GM23338 (cell line): ENCODE results near the gene G6PC2. TPM values are rescaled to one million over a fixed set of nuclear protein-coding genes. Genes with fewer than 3 reads are reported as not detected.

ENCODE experiments used
- ATAC-seq: fragments of 200-7000 bp; cut with Tn5 transposase; 3 replicates; pipeline ENCODE4 v1.9.1; 2020
- DNase-seq: peaks from one replicate; pipeline ENCODE4 v3.0.0-alpha.2; 2015; ENCODE audit warnings: low spot score
- H2AFZ ChIP-seq: fragments of 200-600 bp; sonication (generic); 2 replicates; pipeline ENCODE4 v1.8.0; 2016; ENCODE audit warnings: antibody characterized with exemption, mild to moderate bottlenecking, moderate library complexity
- H3F3A ChIP-seq: fragments of 200-600 bp; sonication (generic); replicated peaks from 2 replicates; pipeline ENCODE4 v1.8.0; 2017; ENCODE audit warnings: antibody characterized with exemption, mixed run types, low read depth
- H3K27ac ChIP-seq: fragments of 200-600 bp; sonication (generic); 2 replicates; pipeline ENCODE4 v1.6.1; 2016; ENCODE audit warnings: low read depth
- H3K27me3 ChIP-seq: fragments of 200-600 bp; sonication (generic); 2 replicates; pipeline ENCODE4 v1.8.0; 2016; ENCODE audit warnings: mild to moderate bottlenecking, mixed run types, moderate library complexity; ENCODE audit not compliant: insufficient read depth
- H3K36me3 ChIP-seq: fragments of 200-600 bp; sonication (generic); 2 replicates; pipeline ENCODE4 v1.8.0; 2016; ENCODE audit warnings: mild to moderate bottlenecking; ENCODE audit not compliant: insufficient read depth
- H3K4me1 ChIP-seq: fragments of 200-600 bp; sonication (generic); 2 replicates; pipeline ENCODE4 v1.8.0; 2016; ENCODE audit warnings: mild to moderate bottlenecking, moderate library complexity; ENCODE audit not compliant: insufficient read depth
- H3K4me2 ChIP-seq: fragments of 200-600 bp; sonication (generic); 2 replicates; pipeline ENCODE4 v1.7.1; 2017; ENCODE audit warnings: mixed run types
- H3K4me3 ChIP-seq: fragments of 200-600 bp; sonication (generic); 2 replicates; pipeline ENCODE4 v1.6.1; 2016; ENCODE audit warnings: mixed run types
- H3K79me2 ChIP-seq: fragments of 200-600 bp; sonication (generic); replicated peaks from 2 replicates; pipeline ENCODE4 v1.8.0; 2017; ENCODE audit warnings: mild to moderate bottlenecking; ENCODE audit not compliant: insufficient read depth
- H3K9me2 ChIP-seq: fragments of 200-600 bp; sonication (generic); 2 replicates; pipeline ENCODE4 v1.8.0; 2017; ENCODE audit not compliant: insufficient read depth
- H4K20me1 ChIP-seq: fragments of 200-600 bp; sonication (generic); replicated peaks from 2 replicates; pipeline ENCODE4 v1.8.0; 2017; ENCODE audit warnings: mild to moderate bottlenecking; ENCODE audit not compliant: insufficient read depth
- H3K27ac Mint-ChIP-seq: 2 replicates; pipeline ENCODE4 v1.8.0; 2020; ENCODE audit warnings: inconsistent platforms, mild to moderate bottlenecking, moderate library complexity, mixed read lengths
- H3K27me3 Mint-ChIP-seq: 3 replicates; pipeline ENCODE4 v1.8.0; 2022; ENCODE audit warnings: low read depth, mild to moderate bottlenecking, moderate library complexity, mixed read lengths, inconsistent platforms; ENCODE audit not compliant: insufficient read depth, poor library complexity
- H3K36me3 Mint-ChIP-seq: 3 replicates; pipeline ENCODE4 v1.8.0; 2021; ENCODE audit warnings: low read depth, mild to moderate bottlenecking, inconsistent platforms, moderate library complexity, mixed read lengths
- H3K4me1 Mint-ChIP-seq: 3 replicates; pipeline ENCODE4 v1.8.0; 2020; ENCODE audit warnings: mild to moderate bottlenecking, inconsistent platforms, mixed read lengths
- H3K4me3 Mint-ChIP-seq: 3 replicates; pipeline ENCODE4 v1.8.0; 2021; ENCODE audit warnings: moderate library complexity, mild to moderate bottlenecking, inconsistent platforms, mixed read lengths
- H3K9me3 Mint-ChIP-seq: 3 replicates; pipeline ENCODE4 v1.8.0; 2020; ENCODE audit warnings: moderate library complexity, mild to moderate bottlenecking, inconsistent platforms, mixed read lengths
- CREB1 ChIP-seq: fragments of 250-450 bp; sonication (Bioruptor Pico); IDR thresholded peaks from 2 replicates; pipeline ENCODE4 v1.5.0; 2020; ENCODE audit warnings: low read depth, mild to moderate bottlenecking, moderate library complexity
- EZH2 ChIP-seq: fragments of 200-600 bp; sonication (generic); IDR thresholded peaks from one replicate; pipeline ENCODE4 v1.8.0; 2017; ENCODE audit warnings: antibody characterized with exemption, mild to moderate bottlenecking, low read depth; ENCODE audit not compliant: unreplicated experiment
- EZH2phosphoT487 ChIP-seq: fragments of 200-600 bp; sonication (generic); IDR thresholded peaks from one replicate; pipeline ENCODE4 v1.8.1; 2018; ENCODE audit warnings: antibody characterized with exemption; ENCODE audit not compliant: unreplicated experiment
- JUNB ChIP-seq: IDR thresholded peaks from one replicate; pipeline ENCODE4 v1.6.1; 2016; ENCODE audit warnings: antibody characterized with exemption; ENCODE audit not compliant: unreplicated experiment
- NANOG ChIP-seq: IDR thresholded peaks from 2 replicates; pipeline ENCODE4 v1.6.1; 2016; ENCODE audit warnings: antibody characterized with exemption, borderline replicate concordance
- POLR2AphosphoS5 ChIP-seq: IDR thresholded peaks from 2 replicates; pipeline ENCODE4 v1.6.1; 2016; ENCODE audit warnings: antibody characterized with exemption, low read depth
- STAT1 ChIP-seq: IDR thresholded peaks from one replicate; pipeline ENCODE4 v1.6.1; 2016; ENCODE audit warnings: antibody characterized with exemption; ENCODE audit not compliant: unreplicated experiment
- ZNF114 ChIP-seq: fragments of 250-450 bp; sonication (Bioruptor Pico); IDR thresholded peaks from 2 replicates; pipeline ENCODE4 v1.5.0; 2020; ENCODE audit warnings: mild to moderate bottlenecking, moderate library complexity
- ZNF331 ChIP-seq: fragments of 250-450 bp; sonication (Bioruptor Pico); IDR thresholded peaks from 2 replicates; pipeline ENCODE4 v1.5.0; 2020; ENCODE audit warnings: low read depth, mild to moderate bottlenecking, moderate library complexity
- polyA plus RNA-seq: library from polyadenylated mRNA; unstranded; fragments of >200 nt; fragmentation: Nextera tagmentation; extraction: Ambion mirVana; gene quantifications from 2 replicates; pipeline ENCODE4 v1.2.1, GENCODE V29; 2016
- total RNA-seq: library from RNA; depleted of rRNA; stranded (reverse); fragments of >200 nt; shearing (Covaris generic); gene quantifications from 2 replicates; pipeline ENCODE4 v1.2.3, GENCODE V29; 2014
- TF ChIP-seq, protein P1 (sequence below): IDR thresholded peaks from one replicate; pipeline ENCODE4 v1.6.1; 2018; ENCODE audit warnings: antibody characterized with exemption; ENCODE audit not compliant: unreplicated experiment
- TF ChIP-seq, protein P2 (sequence below), 2 experiments: fragments of 200-600 bp in 1 of 2; sonication (generic) in 1 of 2; conservative IDR thresholded peaks; 2 replicates each; pipeline versions ENCODE4 v1.5.1 to v1.6.1; 2016 to 2017; ENCODE audit warnings: antibody characterized with exemption in 2 of 2, low read depth in 2 of 2, mild to moderate bottlenecking in 2 of 2, moderate library complexity in 1 of 2
- TF ChIP-seq, protein P3 (sequence below): IDR thresholded peaks from 2 replicates; pipeline ENCODE4 v1.6.1; 2016; ENCODE audit warnings: antibody characterized with exemption

The G6PC2 gene
- total and polyA plus RNA-seq, 2 experiments from 2014 or later = not detected

DNA sequence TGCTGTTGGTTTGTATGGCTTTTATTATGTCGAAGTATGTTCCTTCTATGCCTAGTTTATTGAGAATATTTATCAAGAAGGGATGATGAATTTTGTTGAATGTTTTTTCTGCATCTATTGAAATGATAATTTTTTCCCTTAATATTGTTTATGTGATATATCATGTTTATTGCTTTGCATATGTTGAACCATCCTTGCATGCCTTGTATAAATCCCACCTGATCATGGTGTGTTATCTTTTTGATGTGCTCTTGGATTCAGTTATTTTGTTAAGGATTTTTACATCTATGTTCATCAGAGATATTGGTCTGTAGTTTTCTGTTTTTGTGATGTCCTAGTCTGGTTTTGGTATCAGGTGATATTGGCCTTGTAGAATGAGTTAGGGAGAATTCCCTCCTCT is 50.8 kb downstream of the G6PC2 start (continued):
- TF ChIP-seq, protein P1, sequence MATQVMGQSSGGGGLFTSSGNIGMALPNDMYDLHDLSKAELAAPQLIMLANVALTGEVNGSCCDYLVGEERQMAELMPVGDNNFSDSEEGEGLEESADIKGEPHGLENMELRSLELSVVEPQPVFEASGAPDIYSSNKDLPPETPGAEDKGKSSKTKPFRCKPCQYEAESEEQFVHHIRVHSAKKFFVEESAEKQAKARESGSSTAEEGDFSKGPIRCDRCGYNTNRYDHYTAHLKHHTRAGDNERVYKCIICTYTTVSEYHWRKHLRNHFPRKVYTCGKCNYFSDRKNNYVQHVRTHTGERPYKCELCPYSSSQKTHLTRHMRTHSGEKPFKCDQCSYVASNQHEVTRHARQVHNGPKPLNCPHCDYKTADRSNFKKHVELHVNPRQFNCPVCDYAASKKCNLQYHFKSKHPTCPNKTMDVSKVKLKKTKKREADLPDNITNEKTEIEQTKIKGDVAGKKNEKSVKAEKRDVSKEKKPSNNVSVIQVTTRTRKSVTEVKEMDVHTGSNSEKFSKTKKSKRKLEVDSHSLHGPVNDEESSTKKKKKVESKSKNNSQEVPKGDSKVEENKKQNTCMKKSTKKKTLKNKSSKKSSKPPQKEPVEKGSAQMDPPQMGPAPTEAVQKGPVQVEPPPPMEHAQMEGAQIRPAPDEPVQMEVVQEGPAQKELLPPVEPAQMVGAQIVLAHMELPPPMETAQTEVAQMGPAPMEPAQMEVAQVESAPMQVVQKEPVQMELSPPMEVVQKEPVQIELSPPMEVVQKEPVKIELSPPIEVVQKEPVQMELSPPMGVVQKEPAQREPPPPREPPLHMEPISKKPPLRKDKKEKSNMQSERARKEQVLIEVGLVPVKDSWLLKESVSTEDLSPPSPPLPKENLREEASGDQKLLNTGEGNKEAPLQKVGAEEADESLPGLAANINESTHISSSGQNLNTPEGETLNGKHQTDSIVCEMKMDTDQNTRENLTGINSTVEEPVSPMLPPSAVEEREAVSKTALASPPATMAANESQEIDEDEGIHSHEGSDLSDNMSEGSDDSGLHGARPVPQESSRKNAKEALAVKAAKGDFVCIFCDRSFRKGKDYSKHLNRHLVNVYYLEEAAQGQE = no peak

DNA sequence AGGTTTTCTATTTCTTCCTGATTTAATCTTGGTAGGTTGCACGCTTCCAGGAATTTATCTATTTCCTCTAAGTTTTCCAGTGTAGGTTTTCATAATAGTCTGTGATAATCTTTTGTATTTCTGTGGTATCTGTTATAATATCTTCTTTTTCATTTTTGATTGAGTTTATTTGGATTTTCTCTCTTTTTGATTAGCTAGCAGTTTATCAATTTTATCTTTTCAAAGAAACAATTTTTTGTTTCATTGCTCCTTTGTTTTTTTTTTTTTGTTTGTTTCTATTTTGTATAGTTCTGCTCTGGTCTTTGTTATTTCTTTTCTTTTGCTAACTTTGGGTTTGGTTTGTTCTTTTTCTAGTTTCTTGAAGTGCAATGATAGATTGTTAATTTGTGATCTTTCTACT is 51.3 kb downstream of the G6PC2 start:
- Histone ChIP-seq H3K36me3 (no peaks in the 10 kb centered on the region), H3K27me3 (no peaks in the 10 kb centered on the region), H3K4me1 (no peaks in the 10 kb centered on the region), H3K4me3 (no peak overlapping the region), H4K20me1 (no peaks in the 10 kb centered on the region), H3K9me2 (no peaks in the 10 kb centered on the region), H3K27ac (no peak overlapping the region), H3F3A (no peaks in the 10 kb centered on the region), H3K4me2 (no peak overlapping the region), H2AFZ (no peak overlapping the region), H3K79me2 (no peaks in the 10 kb centered on the region)
- no peaks in the 10 kb centered on the region for H3K36me3 Mint-ChIP-seq
- H3K4me3 Mint-ChIP-seq = no peak overlapping the region
- DNase-seq (no peak), ATAC-seq (no peak)
- H3K4me1 Mint-ChIP-seq = no peaks in the 10 kb centered on the region
- H3K27me3 Mint-ChIP-seq = no peaks in the 10 kb centered on the region
- no peak overlapping the region for H3K27ac Mint-ChIP-seq
- H3K9me3 Mint-ChIP-seq = peaks cover 3% of the 10 kb centered on the region; the same call in 1 of the 3 replicates
- no peak for TF ChIP-seq CREB1 (CRISPR knock-in tag)
- TF ChIP-seq ZNF331 (CRISPR knock-in tag) = no peak
- no peak for TF ChIP-seq JUNB
- no peak for TF ChIP-seq EZH2phosphoT487
- TF ChIP-seq EZH2 = no peak
- TF ChIP-seq, protein P1 = no peak

DNA sequence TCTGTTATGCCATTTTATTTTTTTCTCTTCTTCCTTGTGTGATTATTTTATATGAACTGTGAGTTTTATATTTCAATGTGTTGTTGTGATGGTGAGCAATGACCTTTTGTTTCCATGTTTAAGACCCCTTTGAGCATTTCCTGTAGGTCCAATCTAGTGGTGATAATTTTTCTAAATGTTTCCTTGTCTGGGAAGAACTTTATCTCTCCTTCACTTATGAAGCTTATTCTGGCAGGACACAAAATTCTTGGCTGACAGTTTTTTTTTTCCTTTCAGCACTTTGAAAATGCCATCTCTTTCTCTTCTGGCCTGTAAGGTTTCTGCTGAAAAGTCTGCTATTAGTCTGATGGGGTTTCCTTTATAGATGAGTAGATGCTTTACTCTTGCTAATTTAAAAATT is 53.2 kb downstream of the G6PC2 start:
- Histone ChIP-seq H3K4me1 (no peaks in the 10 kb centered on the region), H3K79me2 (no peaks in the 10 kb centered on the region), H3K9me2 (no peaks in the 10 kb centered on the region), H3K4me2 (no peak overlapping the region), H3K36me3 (no peaks in the 10 kb centered on the region), H3K27me3 (no peaks in the 10 kb centered on the region), H3K4me3 (no peak overlapping the region), H4K20me1 (no peaks in the 10 kb centered on the region), H2AFZ (no peak overlapping the region), H3K27ac (no peak overlapping the region), H3F3A (no peaks in the 10 kb centered on the region)
- H3K27me3 Mint-ChIP-seq = no peaks in the 10 kb centered on the region
- H3K9me3 Mint-ChIP-seq = no peaks in the 10 kb centered on the region; the same call in 2 of the 3 replicates
- DNase-seq (no peak), ATAC-seq (no peak)
- no peak overlapping the region for H3K4me3 Mint-ChIP-seq
- H3K36me3 Mint-ChIP-seq = no peaks in the 10 kb centered on the region
- H3K27ac Mint-ChIP-seq = no peak overlapping the region
- TF ChIP-seq, protein P2, sequence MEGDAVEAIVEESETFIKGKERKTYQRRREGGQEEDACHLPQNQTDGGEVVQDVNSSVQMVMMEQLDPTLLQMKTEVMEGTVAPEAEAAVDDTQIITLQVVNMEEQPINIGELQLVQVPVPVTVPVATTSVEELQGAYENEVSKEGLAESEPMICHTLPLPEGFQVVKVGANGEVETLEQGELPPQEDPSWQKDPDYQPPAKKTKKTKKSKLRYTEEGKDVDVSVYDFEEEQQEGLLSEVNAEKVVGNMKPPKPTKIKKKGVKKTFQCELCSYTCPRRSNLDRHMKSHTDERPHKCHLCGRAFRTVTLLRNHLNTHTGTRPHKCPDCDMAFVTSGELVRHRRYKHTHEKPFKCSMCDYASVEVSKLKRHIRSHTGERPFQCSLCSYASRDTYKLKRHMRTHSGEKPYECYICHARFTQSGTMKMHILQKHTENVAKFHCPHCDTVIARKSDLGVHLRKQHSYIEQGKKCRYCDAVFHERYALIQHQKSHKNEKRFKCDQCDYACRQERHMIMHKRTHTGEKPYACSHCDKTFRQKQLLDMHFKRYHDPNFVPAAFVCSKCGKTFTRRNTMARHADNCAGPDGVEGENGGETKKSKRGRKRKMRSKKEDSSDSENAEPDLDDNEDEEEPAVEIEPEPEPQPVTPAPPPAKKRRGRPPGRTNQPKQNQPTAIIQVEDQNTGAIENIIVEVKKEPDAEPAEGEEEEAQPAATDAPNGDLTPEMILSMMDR (conservative IDR thresholded peaks at IDR 0.05; ENCODE audit: low read depth in 2 of 2) = no peak
- TF ChIP-seq, protein P3, sequence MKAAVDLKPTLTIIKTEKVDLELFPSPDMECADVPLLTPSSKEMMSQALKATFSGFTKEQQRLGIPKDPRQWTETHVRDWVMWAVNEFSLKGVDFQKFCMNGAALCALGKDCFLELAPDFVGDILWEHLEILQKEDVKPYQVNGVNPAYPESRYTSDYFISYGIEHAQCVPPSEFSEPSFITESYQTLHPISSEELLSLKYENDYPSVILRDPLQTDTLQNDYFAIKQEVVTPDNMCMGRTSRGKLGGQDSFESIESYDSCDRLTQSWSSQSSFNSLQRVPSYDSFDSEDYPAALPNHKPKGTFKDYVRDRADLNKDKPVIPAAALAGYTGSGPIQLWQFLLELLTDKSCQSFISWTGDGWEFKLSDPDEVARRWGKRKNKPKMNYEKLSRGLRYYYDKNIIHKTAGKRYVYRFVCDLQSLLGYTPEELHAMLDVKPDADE = no peak
- TF ChIP-seq ZNF331 (CRISPR knock-in tag) (no peak), NANOG (no peak), STAT1 (no peak), POLR2AphosphoS5 (no peak), ZNF114 (no peak)
- no peaks in the 10 kb centered on the region for H3K4me1 Mint-ChIP-seq
